A673 (cell line): ENCODE measurements around the gene RBM20. TPM values are rescaled to one million over a fixed set of nuclear protein-coding genes. Genes with fewer than 3 reads are reported as not detected.
"Not testable (repeated sequence)": the region's sequence is repeated elsewhere in the genome, so short reads cannot be mapped to it uniquely, and the experiment has no call there.

ENCODE experiments used
- BruUV-seq: library from RNA; stranded (reverse); fragments of 400-500 nt; replicated peaks from 2 replicates; lab custom pipeline; 2021; lab: Mats Ljungman, UMichigan
- CTCF ChIA-PET: fragments of 300-600 bp; sonication (Branson Sonifier 250); formaldehyde crosslinking; loops from one replicate; lab custom pipeline; 2022; ENCODE audit warnings: antibody characterized with exemption; lab: Charles Lee
- POLR2A ChIA-PET: fragments of 300-600 bp; sonication (Branson Sonifier 250); formaldehyde crosslinking; loops from one replicate; lab custom pipeline; 2022; ENCODE audit warnings: antibody characterized with exemption; ENCODE audit not compliant: low non-redundant PET; lab: Charles Lee
- DNase-seq: peaks from one replicate; pipeline ENCODE4 v3.0.0-alpha.2; 2015; ENCODE audit warnings: low spot score
- H3K27ac ChIP-seq: fragments of 200-600 bp; sonication (generic); 2 replicates; pipeline ENCODE4 v1.5.1; 2016; ENCODE audit warnings: mixed run types, low read depth, mild to moderate bottlenecking, mixed read lengths, antibody characterized with exemption, low read length; ENCODE audit not compliant: poor library complexity, severe bottlenecking
- H3K27me3 ChIP-seq: fragments of 200-600 bp; sonication (generic); replicated peaks from 2 replicates; pipeline ENCODE4 v1.6.1; 2017; ENCODE audit warnings: mixed run types, low read depth, mild to moderate bottlenecking, mixed read lengths, antibody characterized with exemption, low read length; ENCODE audit not compliant: insufficient read depth, poor library complexity
- H3K36me3 ChIP-seq: fragments of 200-600 bp; sonication (generic); 2 replicates; pipeline ENCODE4 v1.6.1; 2016; ENCODE audit warnings: mixed run types, mild to moderate bottlenecking, mixed read lengths, antibody characterized with exemption, low read length; ENCODE audit not compliant: insufficient read depth, poor library complexity, severe bottlenecking
- H3K4me1 ChIP-seq: fragments of 200-600 bp; sonication (generic); 2 replicates; pipeline ENCODE4 v1.6.1; 2017; ENCODE audit warnings: mixed run types, mild to moderate bottlenecking, mixed read lengths, antibody characterized with exemption, low read length; ENCODE audit not compliant: insufficient read depth, poor library complexity, severe bottlenecking
- H3K4me3 ChIP-seq: fragments of 200-600 bp; sonication (generic); 2 replicates; pipeline ENCODE4 v1.5.1; 2016; ENCODE audit warnings: low read depth, mixed run types, mild to moderate bottlenecking, mixed read lengths, low read length; ENCODE audit not compliant: poor library complexity, severe bottlenecking
- H3K9me3 ChIP-seq: fragments of 200-600 bp; sonication (generic); 2 replicates; pipeline ENCODE4 v1.6.1; 2016; ENCODE audit warnings: mixed run types, low read depth, mild to moderate bottlenecking, mixed read lengths, antibody characterized with exemption, low read length; ENCODE audit not compliant: poor library complexity, severe bottlenecking
- CTCF ChIP-seq: fragments of 300-800, 200-600 bp; sonication (generic); conservative IDR thresholded peaks from 2 replicates; pipeline ENCODE4 v1.5.1; 2017; ENCODE audit warnings: low read depth, mild to moderate bottlenecking, antibody characterized with exemption, low read length, moderate library complexity, mixed read lengths
- EZH2 ChIP-seq: fragments of 200-600 bp; sonication (generic); IDR thresholded peaks from 2 replicates; pipeline ENCODE4 v1.6.1; 2017; ENCODE audit warnings: borderline replicate concordance, low read depth, mild to moderate bottlenecking, mixed read lengths, antibody characterized with exemption, low read length; ENCODE audit not compliant: poor library complexity, severe bottlenecking
- intact Hi-C: fragments of 100-400 bp; cut with micrococcal nuclease; formaldehyde crosslinking; loops from one replicate; pipeline ENCODE4 v1.10.0; 2022; ENCODE audit not compliant: unreplicated experiment
- total RNA-seq: library from RNA; stranded (reverse); gene quantifications from 2 replicates; pipeline ENCODE4 v1.2.3, GENCODE V29; 2021

Gene RBM20
- total RNA-seq, 1 experiment from 2014 or later = 1.3 TPM

DNA sequence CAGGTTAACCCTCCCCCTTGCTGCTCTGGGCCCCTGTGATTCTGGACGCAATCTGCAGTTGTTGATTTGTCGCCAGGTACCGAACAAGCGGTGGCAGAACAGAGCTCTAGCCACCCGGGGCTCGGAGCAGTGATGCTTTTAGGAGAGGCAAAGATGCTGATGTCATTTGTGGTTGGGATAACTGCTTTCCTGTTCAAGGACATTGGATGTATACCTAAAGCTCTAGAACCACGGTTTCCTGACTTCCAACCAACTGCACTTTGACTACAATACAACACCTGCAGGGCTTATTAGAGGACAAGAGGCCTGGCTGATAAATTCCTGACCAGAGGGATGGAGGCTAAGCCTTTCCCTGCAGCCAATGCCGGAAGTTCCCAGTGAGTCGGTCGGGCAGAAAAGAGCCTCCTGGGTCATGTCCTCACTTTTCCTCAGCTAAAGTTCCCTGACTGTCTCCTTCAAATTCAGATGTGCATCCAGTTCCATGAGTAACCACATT lies 6.5 kb upstream of the RBM20 start:
- Histone ChIP-seq H3K36me3 (no peaks in the 10 kb centered on the region), H3K9me3 (no peaks in the 10 kb centered on the region), H3K27me3 (peaks cover under 1% of the 10 kb centered on the region), H3K4me1 (peaks cover 15% of the 10 kb centered on the region), H3K27ac (no peak overlapping the region), H3K4me3 (no peak overlapping the region)
- ChIA-PET POLR2A (no interaction called here), CTCF (no interaction called here)
- no peak for TF ChIP-seq CTCF
- TF ChIP-seq EZH2 = no peak
- no TSS peak for BruUV-seq
- intact Hi-C loops = no loop called here
- no peak for DNase-seq

DNA sequence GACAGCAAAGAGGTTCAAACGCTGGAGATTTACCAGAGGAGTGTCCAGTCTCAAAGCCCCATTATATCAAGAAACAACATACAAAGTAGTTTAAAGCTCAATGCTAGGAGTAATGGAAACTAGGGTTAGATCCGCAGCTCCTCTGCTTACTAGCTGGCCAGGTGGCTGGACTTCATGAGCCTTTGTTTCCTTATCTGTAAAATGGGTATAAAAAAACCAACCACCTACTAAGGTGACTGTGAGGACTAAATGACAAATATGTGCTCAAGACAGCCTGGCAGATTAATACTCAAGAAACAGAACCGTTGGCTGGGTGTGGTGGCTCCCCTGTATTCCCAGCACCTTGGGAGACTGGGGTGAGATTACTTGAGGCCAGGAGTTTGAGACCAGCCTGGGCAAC lies 5.8 kb upstream of the RBM20 start:
- CTCF ChIA-PET = no interaction called here
- BruUV-seq = no TSS peak
- H3K27ac ChIP-seq = no peak overlapping the region
- no peak overlapping the region for H3K4me3 ChIP-seq
- peaks cover 8% of the 10 kb centered on the region for H3K27me3 ChIP-seq
- POLR2A ChIA-PET = no interaction called here
- TF ChIP-seq EZH2 (no peak), CTCF (no peak)
- peaks cover 17% of the 10 kb centered on the region for H3K4me1 ChIP-seq
- intact Hi-C loops = no loop called here
- no peaks in the 10 kb centered on the region for H3K36me3 ChIP-seq
- no peak for DNase-seq
- no peaks in the 10 kb centered on the region for H3K9me3 ChIP-seq

- H3K36me3 ChIP-seq, CTCF ChIA-PET, intact Hi-C loops, H3K9me3 ChIP-seq, POLR2A ChIA-PET, BruUV-seq, H3K4me3 ChIP-seq, H3K27ac ChIP-seq, DNase-seq: not testable (repeated sequence)
- peaks cover 20% of the 10 kb centered on the region for H3K4me1 ChIP-seq
- peaks cover 13% of the 10 kb centered on the region for H3K27me3 ChIP-seq
Observed at GRCh38 chr10:110639046-110639445, 5.1 kb upstream of the RBM20 start.

- BruUV-seq, H3K4me3 ChIP-seq, intact Hi-C loops, H3K9me3 ChIP-seq, H3K27ac ChIP-seq, DNase-seq, POLR2A ChIA-PET, H3K36me3 ChIP-seq, CTCF ChIA-PET: not testable (repeated sequence)
- peaks cover 16% of the 10 kb centered on the region for H3K4me1 ChIP-seq
- H3K27me3 ChIP-seq = peaks cover 13% of the 10 kb centered on the region
Observed at GRCh38 chr10:110639858-110640257, 4.3 kb upstream of the RBM20 start.
